SK-N-SH (cell line): ENCODE data around the gene C4B. TPM values are rescaled to one million over a fixed set of nuclear protein-coding genes. Genes with fewer than 3 reads are reported as not detected.

Experiments used
- CTCF ChIA-PET: fragments of 300-600, 350-600 bp; formaldehyde crosslinking; extraction: SDS; loops from one replicate; lab custom pipeline; 2021; lab: Yijun Ruan, JAX
- POLR2A ChIA-PET: fragments of 350-600 bp; sonication (Branson Sonifier 250); formaldehyde crosslinking; extraction: SDS; loops from one replicate; lab custom pipeline; 2020; ENCODE audit warnings: antibody characterized with exemption, inconsistent platforms; lab: Yijun Ruan, JAX
- DNase-seq: peaks from one replicate; pipeline ENCODE4 v3.0.0; 2012
- H2AFZ ChIP-seq: fragments of 200-600 bp; sonication (generic); 2 replicates; pipeline ENCODE4 v1.8.1; 2016; ENCODE audit warnings: antibody characterized with exemption, mild to moderate bottlenecking, low read depth
- H3F3A ChIP-seq: fragments of 200-600 bp; sonication (generic); replicated peaks from 2 replicates; pipeline ENCODE3; 2016; ENCODE audit warnings: antibody characterized with exemption, mild to moderate bottlenecking; ENCODE audit not compliant: insufficient read depth
- H3K27ac ChIP-seq, 2 experiments: fragments of 200-500 bp in 1 of 2; fragments of 200-600 bp in 1 of 2; sonication (Bioruptor generic) in 1 of 2; sonication (generic), shearing (Covaris generic) in 1 of 2; 2 replicates each; pipeline versions ENCODE4 v1.5.1 to v1.6.1; 2014 to 2016; ENCODE audit warnings: low read depth in 2 of 2, inconsistent platforms in 1 of 2, low read length in 1 of 2, mild to moderate bottlenecking in 1 of 2, mixed read lengths in 1 of 2
- H3K27me3 ChIP-seq: fragments of 200-600 bp; sonication (generic), shearing (Covaris generic); 2 replicates; pipeline ENCODE4 v1.6.1; 2016; ENCODE audit warnings: mixed run types; ENCODE audit not compliant: insufficient read depth
- H3K36me3 ChIP-seq, 2 experiments: fragments of 200-500 bp in 1 of 2; fragments of 200-600 bp in 1 of 2; sonication (Bioruptor generic) in 1 of 2; sonication (generic) in 1 of 2; replicated peaks in 1 of 2; 2 replicates each; pipeline versions ENCODE3 to v1.5.1; 2014 to 2016; ENCODE audit warnings: low read length in 1 of 2, mild to moderate bottlenecking in 1 of 2; ENCODE audit not compliant: insufficient read depth in 2 of 2, control insufficient read depth in 1 of 2
- H3K4me1 ChIP-seq, 2 experiments: fragments of 200-500 bp in 1 of 2; fragments of 200-600 bp in 1 of 2; sonication (Bioruptor generic) in 1 of 2; sonication (generic), shearing (Covaris generic) in 1 of 2; 2 replicates each; pipeline versions ENCODE4 v1.5.1 to v1.6.1; 2014 to 2016; ENCODE audit warnings: low read depth in 1 of 2, low read length in 1 of 2, mixed run types in 1 of 2; ENCODE audit not compliant: insufficient read depth in 2 of 2, control insufficient read depth in 1 of 2
- H3K4me2 ChIP-seq: fragments of 200-600 bp; sonication (generic), shearing (Covaris generic); 2 replicates; pipeline ENCODE4 v1.6.1; 2017; ENCODE audit warnings: mixed run types
- H3K4me3 ChIP-seq, 2 experiments: fragments of 200-500 bp in 1 of 2; fragments of 200-600 bp in 1 of 2; sonication (Bioruptor generic) in 1 of 2; sonication (generic), shearing (Covaris generic) in 1 of 2; 2 replicates each; pipeline versions ENCODE4 v1.5.1 to v1.8.1; 2014 to 2016; ENCODE audit warnings: low read depth in 2 of 2, inconsistent platforms in 1 of 2, low read length in 1 of 2, mild to moderate bottlenecking in 1 of 2, mixed read lengths in 1 of 2, moderate library complexity in 1 of 2
- H3K79me2 ChIP-seq: fragments of 200-600 bp; sonication (generic); 2 replicates; pipeline ENCODE4 v1.8.1; 2017; ENCODE audit warnings: mild to moderate bottlenecking; ENCODE audit not compliant: insufficient read depth
- H3K9ac ChIP-seq: fragments of 200-600 bp; sonication (generic); 2 replicates; pipeline ENCODE4 v1.6.1; 2017; ENCODE audit warnings: mixed run types
- H3K9me2 ChIP-seq: fragments of 200-600 bp; sonication (generic); 2 replicates; pipeline ENCODE4 v1.6.1; 2017; ENCODE audit warnings: mixed run types
- H3K9me3 ChIP-seq: fragments of 200-600 bp; sonication (generic); 2 replicates; pipeline ENCODE4 v1.6.1; 2017; ENCODE audit warnings: mixed run types, mild to moderate bottlenecking, moderate library complexity
- H4K20me1 ChIP-seq: fragments of 200-600 bp; sonication (generic); 2 replicates; pipeline ENCODE4 v1.6.1; 2017; ENCODE audit warnings: mild to moderate bottlenecking, mixed run types; ENCODE audit not compliant: insufficient read depth
- CTCF ChIP-seq: fragments of 200-600 bp; sonication (generic); IDR thresholded peaks from 2 replicates; pipeline ENCODE4 v1.6.1; 2017; ENCODE audit warnings: antibody characterized with exemption, mild to moderate bottlenecking, moderate library complexity
- FOSL2 ChIP-seq: IDR thresholded peaks from 2 replicates; pipeline ENCODE4 v1.4.0; 2012; ENCODE audit warnings: low read depth, mild to moderate bottlenecking, moderate library complexity, borderline replicate concordance
- FOXJ3 ChIP-seq: sonication (generic); formaldehyde crosslinking; IDR thresholded peaks from 2 replicates; pipeline ENCODE4 v1.5.1; 2020; ENCODE audit warnings: mild to moderate bottlenecking, missing genetic modification reagents
- FOXM1 ChIP-seq: IDR thresholded peaks from 2 replicates; pipeline ENCODE4 v1.4.0; 2012; ENCODE audit warnings: low read depth, mild to moderate bottlenecking
- GABPA ChIP-seq: IDR thresholded peaks from 2 replicates; pipeline ENCODE4 v1.4.0; 2012; ENCODE audit warnings: low read depth, mild to moderate bottlenecking
- IRF3 ChIP-seq: fragments of 150-350 bp; IDR thresholded peaks from 2 replicates; pipeline ENCODE4 v1.6.1; 2016; ENCODE audit warnings: mild to moderate bottlenecking, low read depth, low read length
- JUND ChIP-seq: IDR thresholded peaks from 2 replicates; pipeline ENCODE4 v1.4.0; 2012
- MAX ChIP-seq: IDR thresholded peaks from 2 replicates; pipeline ENCODE4 v1.4.0; 2012; ENCODE audit warnings: low read depth
- NFIC ChIP-seq: IDR thresholded peaks from 2 replicates; pipeline ENCODE4 v1.4.0; 2012; ENCODE audit warnings: borderline replicate concordance
- PBX3 ChIP-seq: IDR thresholded peaks from 2 replicates; pipeline ENCODE4; 2012
- POLR2AphosphoS5 ChIP-seq: IDR thresholded peaks from 2 replicates; pipeline ENCODE4 v1.6.1; 2012; ENCODE audit warnings: low read depth, low read length
- RAD21 ChIP-seq: IDR thresholded peaks from 2 replicates; pipeline ENCODE4 v1.6.1; 2012; ENCODE audit warnings: mild to moderate bottlenecking, low read length
- RCOR1 ChIP-seq: fragments of 150-350 bp; IDR thresholded peaks from 2 replicates; pipeline ENCODE4 v1.6.1; 2017; ENCODE audit warnings: antibody characterized with exemption, low read length
- RFX5 ChIP-seq: IDR thresholded peaks from 2 replicates; pipeline ENCODE4 v1.6.1; 2012; ENCODE audit warnings: mild to moderate bottlenecking, improper control_type of control experiment, low read length
- RXRA ChIP-seq: IDR thresholded peaks from 2 replicates; pipeline ENCODE4 v1.4.0; 2012; ENCODE audit warnings: low read depth, mild to moderate bottlenecking, borderline replicate concordance
- SMC3 ChIP-seq: IDR thresholded peaks from 2 replicates; pipeline ENCODE4 v1.6.1; 2012; ENCODE audit warnings: low read depth, low read length, improper control_type of control experiment
- TEAD4 ChIP-seq: IDR thresholded peaks from 2 replicates; pipeline ENCODE4 v1.4.0; 2012; ENCODE audit warnings: mild to moderate bottlenecking, borderline replicate concordance; ENCODE audit not compliant: insufficient read depth
- USF2 ChIP-seq: fragments of 150-350 bp; IDR thresholded peaks from 2 replicates; pipeline ENCODE4 v1.6.1; 2017; ENCODE audit warnings: antibody characterized with exemption, low read length, low read depth, borderline replicate concordance
- YY1 ChIP-seq: IDR thresholded peaks from 2 replicates; pipeline ENCODE4 v1.4.0; 2012; ENCODE audit warnings: low read depth, mild to moderate bottlenecking
- WGBS: methylation state at CpG from one replicate; pipeline ENCODE4 v1.1.6; 2017; ENCODE audit warnings: low lambda C conversion rate; 5-methylcytosine and 5-hydroxymethylcytosine counted together
- polyA plus RNA-seq, 3 experiments: library from polyadenylated mRNA; depleted of rRNA; stranded (reverse); fragments of >200 nt; gene quantifications; 2 replicates each; pipeline ENCODE4 v1.2.3, GENCODE V29; 2012
- TF ChIP-seq, protein P1 (sequence below): IDR thresholded peaks from 2 replicates; pipeline ENCODE4 v1.4.0; 2012; ENCODE audit warnings: low read depth, borderline replicate concordance

C4B gene
- polyA plus RNA-seq, 1 of the 3 experiments (the other 2 are of a cell fraction), result 10.9 TPM

DNA sequence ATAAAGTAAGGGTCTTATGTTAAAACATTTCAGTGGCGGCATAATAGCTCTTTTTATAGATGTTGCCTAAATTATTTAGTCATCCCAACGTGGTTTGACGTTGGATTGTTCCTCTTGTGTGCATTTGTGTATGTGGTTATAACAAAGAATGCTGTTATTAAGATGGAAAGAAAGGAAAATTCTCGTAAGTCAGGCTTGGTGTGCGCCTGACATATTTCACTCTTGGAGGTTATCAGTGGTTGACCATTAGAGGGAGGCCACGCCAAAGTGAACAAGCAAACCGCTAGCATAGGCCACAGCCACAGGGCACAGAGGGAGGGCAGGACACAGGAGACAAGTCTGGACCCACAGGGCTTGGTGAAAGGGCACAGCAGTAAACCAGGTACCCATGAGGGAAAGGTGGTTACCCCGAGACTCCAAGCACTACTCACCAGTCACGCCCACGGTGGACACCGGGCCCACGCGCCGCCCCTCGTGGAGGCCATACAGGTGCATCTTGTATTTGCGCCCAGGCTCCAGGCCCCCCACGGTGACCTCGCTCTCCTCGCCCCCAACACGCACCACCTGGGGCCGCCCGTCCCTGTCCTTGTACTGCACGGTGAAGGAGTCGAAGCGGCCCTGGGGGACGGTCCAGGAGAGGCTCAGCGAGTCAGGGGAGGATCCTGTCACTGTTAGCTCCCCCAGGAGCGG lies 46.5 kb downstream of the C4B start:
- no peak overlapping the region for H3K4me2 ChIP-seq
- H3F3A ChIP-seq, result no peaks in the 10 kb centered on the region
- peaks cover 18% of the 10 kb centered on the region for H3K27me3 ChIP-seq
- ChIA-PET POLR2A (no interaction called here), CTCF (no interaction called here)
- H3K4me3 ChIP-seq, result no peak overlapping the region
- no peak for DNase-seq
- H3K9me2 ChIP-seq, result no peaks in the 10 kb centered on the region
- H3K9me3 ChIP-seq, result no peaks in the 10 kb centered on the region
- no peaks in the 10 kb centered on the region for H3K36me3 ChIP-seq
- H3K9ac ChIP-seq, result no peak overlapping the region
- H3K79me2 ChIP-seq, result no peaks in the 10 kb centered on the region
- no peaks in the 10 kb centered on the region for H4K20me1 ChIP-seq
- no peak overlapping the region for H3K27ac ChIP-seq
- 64% methylated on average over 11 of the region's 28 CpGs for WGBS
- H3K4me1 ChIP-seq, result no peaks in the 10 kb centered on the region
- H2AFZ ChIP-seq, result no peak overlapping the region
- TF ChIP-seq FOXM1 (no peak), JUND (no peak), RAD21 (0 out of 2 replicates have a peak, but pooled peaks have one; percentile 8), RCOR1 (no peak)

GRCh38 chr6:32064706-32065105 lies 50.1 kb downstream of the C4B start:
- TF ChIP-seq CTCF (no peak), MAX (no peak), IRF3 (no peak), RFX5 (no peak), TEAD4 (no peak), FOSL2 (no peak), FOXM1 (no peak), RXRA (no peak), FOXJ3 (CRISPR knock-in tag) (no peak), GABPA (no peak), NFIC (no peak), RAD21 (no peak), SMC3 (no peak), PBX3 (no peak), YY1 (no peak), JUND (no peak), USF2 (no peak), POLR2AphosphoS5 (no peak)
- TF ChIP-seq, protein P1, sequence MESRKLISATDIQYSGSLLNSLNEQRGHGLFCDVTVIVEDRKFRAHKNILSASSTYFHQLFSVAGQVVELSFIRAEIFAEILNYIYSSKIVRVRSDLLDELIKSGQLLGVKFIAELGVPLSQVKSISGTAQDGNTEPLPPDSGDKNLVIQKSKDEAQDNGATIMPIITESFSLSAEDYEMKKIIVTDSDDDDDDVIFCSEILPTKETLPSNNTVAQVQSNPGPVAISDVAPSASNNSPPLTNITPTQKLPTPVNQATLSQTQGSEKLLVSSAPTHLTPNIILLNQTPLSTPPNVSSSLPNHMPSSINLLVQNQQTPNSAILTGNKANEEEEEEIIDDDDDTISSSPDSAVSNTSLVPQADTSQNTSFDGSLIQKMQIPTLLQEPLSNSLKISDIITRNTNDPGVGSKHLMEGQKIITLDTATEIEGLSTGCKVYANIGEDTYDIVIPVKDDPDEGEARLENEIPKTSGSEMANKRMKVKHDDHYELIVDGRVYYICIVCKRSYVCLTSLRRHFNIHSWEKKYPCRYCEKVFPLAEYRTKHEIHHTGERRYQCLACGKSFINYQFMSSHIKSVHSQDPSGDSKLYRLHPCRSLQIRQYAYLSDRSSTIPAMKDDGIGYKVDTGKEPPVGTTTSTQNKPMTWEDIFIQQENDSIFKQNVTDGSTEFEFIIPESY, result no peak
- H3K9me2 ChIP-seq, result no peaks in the 10 kb centered on the region
- no peaks in the 10 kb centered on the region for H3K4me1 ChIP-seq
- no peak overlapping the region for H3K27ac ChIP-seq
- no peaks in the 10 kb centered on the region for H3F3A ChIP-seq
- H3K9me3 ChIP-seq, result no peaks in the 10 kb centered on the region
- H4K20me1 ChIP-seq, result no peaks in the 10 kb centered on the region
- no peaks in the 10 kb centered on the region for H3K36me3 ChIP-seq
- no peak overlapping the region for H3K9ac ChIP-seq
- ChIA-PET POLR2A (no interaction called here), CTCF (interaction anchor here (1.7 kb wide), 1 partner anchor 32 kb away, joined by 6 read pairs; no protein-coding TSS in a partner anchor)
- H3K27me3 ChIP-seq, result peaks cover 3% of the 10 kb centered on the region; the same call in 1 of the 2 replicates
- H3K4me3 ChIP-seq, result no peak overlapping the region
- no peak overlapping the region for H3K4me2 ChIP-seq
- H2AFZ ChIP-seq, result no peak overlapping the region
- 50% methylated on average over 14 of the region's 14 CpGs for WGBS
- DNase-seq, result no peak
- no peaks in the 10 kb centered on the region for H3K79me2 ChIP-seq
